HepG2 (cell line): ENCODE results near the gene NSD1. TPM values are rescaled to one million over a fixed set of nuclear protein-coding genes. Genes with fewer than 3 reads are reported as not detected.

Experiments used
- GABPB1 ChIP-seq: IDR thresholded peaks from 2 replicates; pipeline ENCODE4 v1.6.1; 2016; ENCODE audit warnings: mild to moderate bottlenecking, missing genetic modification reagents, moderate library complexity, missing compliant biosample characterization
- HES4 ChIP-seq: sonication (generic); formaldehyde crosslinking; IDR thresholded peaks from 2 replicates; pipeline ENCODE4 v1.9.0; 2021; ENCODE audit warnings: mild to moderate bottlenecking, missing genetic modification reagents, borderline replicate concordance
- LCORL ChIP-seq, 2 experiments: fragments of 450-650 bp in 1 of 2; sonication (generic) in 1 of 2; formaldehyde crosslinking in 1 of 2; IDR thresholded peaks; 2 replicates each; pipeline versions ENCODE4 v1.5.0 to v1.6.1; 2017 to 2020; ENCODE audit warnings: antibody characterized with exemption in 1 of 2, missing genetic modification reagents in 1 of 2
- MYNN ChIP-seq: sonication (generic); formaldehyde crosslinking; IDR thresholded peaks from 2 replicates; pipeline ENCODE4 v1.4.0; 2020; ENCODE audit warnings: mild to moderate bottlenecking, low read depth, missing genetic modification reagents
- NCOA5 ChIP-seq: sonication (generic); formaldehyde crosslinking; IDR thresholded peaks from 2 replicates; pipeline ENCODE4 v1.4.0; 2020; ENCODE audit warnings: missing genetic modification reagents
- PCBP2 ChIP-seq: fragments of 200-400 bp; formaldehyde crosslinking; optimal IDR thresholded peaks from 2 replicates; pipeline ENCODE3; 2018; ENCODE audit warnings: low read length, low read depth; ENCODE audit not compliant: poor library complexity, severe bottlenecking
- PRPF4 ChIP-seq: fragments of 200-400 bp; formaldehyde crosslinking; IDR thresholded peaks from 2 replicates; pipeline ENCODE4 v1.6.1; 2016; ENCODE audit warnings: low read length, low read depth; ENCODE audit not compliant: poor library complexity, severe bottlenecking
- RBM39 ChIP-seq: fragments of 200-400 bp; formaldehyde crosslinking; IDR thresholded peaks from one replicate; pipeline ENCODE4 v1.6.1; 2018; ENCODE audit warnings: antibody characterized with exemption, mild to moderate bottlenecking, low read depth, low read length; ENCODE audit not compliant: poor library complexity, severe bottlenecking
- RFXAP ChIP-seq: sonication (generic); formaldehyde crosslinking; IDR thresholded peaks from 2 replicates; pipeline ENCODE4 v1.4.0; 2020; ENCODE audit warnings: missing genetic modification reagents, borderline replicate concordance
- SP140L ChIP-seq: sonication (generic); formaldehyde crosslinking; IDR thresholded peaks from 2 replicates; pipeline ENCODE4 v1.4.0; 2020; ENCODE audit warnings: missing genetic modification reagents, borderline replicate concordance
- TSC22D2 ChIP-seq: sonication (generic); formaldehyde crosslinking; IDR thresholded peaks from 2 replicates; pipeline ENCODE4 v1.5.1; 2020; ENCODE audit warnings: missing genetic modification reagents, mild to moderate bottlenecking, borderline replicate concordance
- YEATS2 ChIP-seq: sonication (generic); formaldehyde crosslinking; IDR thresholded peaks from 2 replicates; pipeline ENCODE4 v1.4.0; 2020; ENCODE audit warnings: missing genetic modification reagents, borderline replicate concordance
- ZNF143 ChIP-seq: sonication (generic); formaldehyde crosslinking; IDR thresholded peaks from 2 replicates; pipeline ENCODE4 v1.4.0; 2020; ENCODE audit warnings: missing genetic modification reagents
- ZNF3 ChIP-seq: IDR thresholded peaks from 2 replicates; pipeline ENCODE4 v1.7.0; 2017; ENCODE audit warnings: inconsistent platforms
- ZNF335 ChIP-seq: sonication (generic); formaldehyde crosslinking; IDR thresholded peaks from 2 replicates; pipeline ENCODE4 v1.4.0; 2020; ENCODE audit warnings: missing genetic modification reagents
- ZNF350 ChIP-seq: sonication (generic); formaldehyde crosslinking; IDR thresholded peaks from 2 replicates; pipeline ENCODE4 v1.4.0; 2020; ENCODE audit warnings: mild to moderate bottlenecking, low read depth, missing genetic modification reagents, borderline replicate concordance
- ZNF552 ChIP-seq: sonication (generic); formaldehyde crosslinking; IDR thresholded peaks from 2 replicates; pipeline ENCODE4 v1.9.0; 2022; ENCODE audit warnings: missing genetic modification reagents, mild to moderate bottlenecking, borderline replicate concordance
- ZNF598 ChIP-seq: sonication (generic); formaldehyde crosslinking; IDR thresholded peaks from 2 replicates; pipeline ENCODE4 v1.5.1; 2020; ENCODE audit warnings: mild to moderate bottlenecking, missing genetic modification reagents, borderline replicate concordance
- ZNF713 ChIP-seq: sonication (generic); formaldehyde crosslinking; IDR thresholded peaks from 2 replicates; pipeline ENCODE4 v1.4.0; 2020; ENCODE audit warnings: mild to moderate bottlenecking, missing genetic modification reagents
- ZNF776 ChIP-seq: sonication (generic); formaldehyde crosslinking; IDR thresholded peaks from 2 replicates; pipeline ENCODE4 v1.4.0; 2020; ENCODE audit warnings: mild to moderate bottlenecking, missing genetic modification reagents
- polyA plus RNA-seq, 8 experiments: library from polyadenylated mRNA; depleted of rRNA in 3 of 8; stranded (reverse) in 7 of 8; unstranded in 1 of 8; fragments of >200 nt; fragmentation: Illumina TruSeq in 4 of 8; extraction: Trizol in 4 of 8; gene quantifications; 2 replicates each; pipeline versions ENCODE4 v1.2.1 to v1.2.3, GENCODE V29; 2011 to 2016; ENCODE audit warnings: low read depth in 4 of 8, missing spikeins in 1 of 8, mixed read lengths in 1 of 8; ENCODE audit not compliant: insufficient read depth in 1 of 8
- total RNA-seq, 5 experiments: library from RNA; depleted of rRNA; stranded (reverse); fragments of >200 nt; fragmentation: Illumina TruSeq; extraction: Trizol; gene quantifications; 2 replicates each; pipeline ENCODE4 v1.2.3, GENCODE V29; 2016; ENCODE audit warnings: low read depth in 1 of 5
- TF ChIP-seq, protein P1 (sequence below): sonication (generic); formaldehyde crosslinking; IDR thresholded peaks from 2 replicates; pipeline ENCODE4 v1.4.0; 2020; ENCODE audit warnings: mild to moderate bottlenecking, missing genetic modification reagents
- TF ChIP-seq, protein P2 (sequence below): sonication (generic); formaldehyde crosslinking; IDR thresholded peaks from 2 replicates; pipeline ENCODE4 v1.5.0; 2020; ENCODE audit warnings: mild to moderate bottlenecking, missing genetic modification reagents, moderate library complexity
- TF ChIP-seq, protein P3 (sequence below): sonication (generic); formaldehyde crosslinking; IDR thresholded peaks from 2 replicates; pipeline ENCODE4 v1.5.0; 2020; ENCODE audit warnings: missing genetic modification reagents
- TF ChIP-seq, protein P4 (sequence below): sonication (generic); formaldehyde crosslinking; IDR thresholded peaks from 2 replicates; pipeline ENCODE4 v1.5.0; 2020; ENCODE audit warnings: missing genetic modification reagents, mild to moderate bottlenecking, borderline replicate concordance

NSD1 gene
- total and polyA plus RNA-seq, 2 of the 13 experiments (the other 11 are each of a cell fraction or from before 2014, with no cell fraction given), result 0.01 to 0.09 TPM

DNA sequence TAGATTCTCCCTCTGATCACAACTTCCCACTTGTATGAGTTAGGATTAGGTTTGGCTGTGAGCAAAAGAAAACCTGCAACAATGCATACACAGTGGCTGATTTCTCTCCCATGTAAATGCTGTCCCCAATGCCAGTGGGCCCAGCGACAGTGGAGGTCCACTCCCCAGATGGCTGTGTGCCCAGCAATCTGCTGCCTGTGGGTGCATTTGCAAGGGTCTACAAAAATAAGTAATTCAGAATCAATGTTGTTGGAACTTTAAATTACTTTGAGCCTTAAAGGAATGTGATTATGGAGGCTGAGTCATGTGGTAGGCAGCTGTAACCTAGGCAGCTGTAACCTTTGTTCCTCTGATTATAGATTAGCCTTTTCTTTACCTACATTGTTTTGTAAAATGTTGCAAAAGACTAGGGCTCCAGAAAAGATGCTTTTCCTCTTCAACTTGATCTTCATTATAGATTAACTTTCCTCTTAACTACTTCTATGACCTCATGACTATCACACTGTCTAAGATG lies 192.4 kb downstream of the NSD1 start (continued):
- TF ChIP-seq, protein P1, sequence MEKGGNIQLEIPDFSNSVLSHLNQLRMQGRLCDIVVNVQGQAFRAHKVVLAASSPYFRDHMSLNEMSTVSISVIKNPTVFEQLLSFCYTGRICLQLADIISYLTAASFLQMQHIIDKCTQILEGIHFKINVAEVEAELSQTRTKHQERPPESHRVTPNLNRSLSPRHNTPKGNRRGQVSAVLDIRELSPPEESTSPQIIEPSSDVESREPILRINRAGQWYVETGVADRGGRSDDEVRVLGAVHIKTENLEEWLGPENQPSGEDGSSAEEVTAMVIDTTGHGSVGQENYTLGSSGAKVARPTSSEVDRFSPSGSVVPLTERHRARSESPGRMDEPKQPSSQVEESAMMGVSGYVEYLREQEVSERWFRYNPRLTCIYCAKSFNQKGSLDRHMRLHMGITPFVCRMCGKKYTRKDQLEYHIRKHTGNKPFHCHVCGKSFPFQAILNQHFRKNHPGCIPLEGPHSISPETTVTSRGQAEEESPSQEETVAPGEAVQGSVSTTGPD (CRISPR knock-in tag), result no peak
- no peak for TF ChIP-seq MYNN (CRISPR knock-in tag)
- peak; percentile 39; the same call in 1 of the 2 replicates for TF ChIP-seq ZNF350 (CRISPR knock-in tag)
- TF ChIP-seq ZNF552 (CRISPR knock-in tag), result no peak
- no peak for TF ChIP-seq NCOA5 (CRISPR knock-in tag)
- TF ChIP-seq PCBP2, result no peak
- TF ChIP-seq LCORL (IDR thresholded peaks at IDR 0.05), result no peak
- TF ChIP-seq LCORL (CRISPR knock-in tag; IDR thresholded peaks at IDR 0.05), result peak; percentile 60
- no peak for TF ChIP-seq HES4
- TF ChIP-seq ZNF713 (CRISPR knock-in tag), result no peak
- TF ChIP-seq ZNF335 (CRISPR knock-in tag), result no peak
- TF ChIP-seq ZNF3, result no peak
- TF ChIP-seq ZNF776, result no peak
- TF ChIP-seq, protein P2, sequence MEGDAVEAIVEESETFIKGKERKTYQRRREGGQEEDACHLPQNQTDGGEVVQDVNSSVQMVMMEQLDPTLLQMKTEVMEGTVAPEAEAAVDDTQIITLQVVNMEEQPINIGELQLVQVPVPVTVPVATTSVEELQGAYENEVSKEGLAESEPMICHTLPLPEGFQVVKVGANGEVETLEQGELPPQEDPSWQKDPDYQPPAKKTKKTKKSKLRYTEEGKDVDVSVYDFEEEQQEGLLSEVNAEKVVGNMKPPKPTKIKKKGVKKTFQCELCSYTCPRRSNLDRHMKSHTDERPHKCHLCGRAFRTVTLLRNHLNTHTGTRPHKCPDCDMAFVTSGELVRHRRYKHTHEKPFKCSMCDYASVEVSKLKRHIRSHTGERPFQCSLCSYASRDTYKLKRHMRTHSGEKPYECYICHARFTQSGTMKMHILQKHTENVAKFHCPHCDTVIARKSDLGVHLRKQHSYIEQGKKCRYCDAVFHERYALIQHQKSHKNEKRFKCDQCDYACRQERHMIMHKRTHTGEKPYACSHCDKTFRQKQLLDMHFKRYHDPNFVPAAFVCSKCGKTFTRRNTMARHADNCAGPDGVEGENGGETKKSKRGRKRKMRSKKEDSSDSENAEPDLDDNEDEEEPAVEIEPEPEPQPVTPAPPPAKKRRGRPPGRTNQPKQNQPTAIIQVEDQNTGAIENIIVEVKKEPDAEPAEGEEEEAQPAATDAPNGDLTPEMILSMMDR (CRISPR knock-in tag), result no peak
- TF ChIP-seq RBM39, result no peak
- no peak for TF ChIP-seq ZNF143 (CRISPR knock-in tag)
- TF ChIP-seq GABPB1 (CRISPR knock-in tag), result no peak
- no peak for TF ChIP-seq YEATS2
- no peak for TF ChIP-seq ZNF598 (CRISPR knock-in tag)
- TF ChIP-seq PRPF4, result no peak
- TF ChIP-seq SP140L (CRISPR knock-in tag), result no peak
- TF ChIP-seq, protein P3, sequence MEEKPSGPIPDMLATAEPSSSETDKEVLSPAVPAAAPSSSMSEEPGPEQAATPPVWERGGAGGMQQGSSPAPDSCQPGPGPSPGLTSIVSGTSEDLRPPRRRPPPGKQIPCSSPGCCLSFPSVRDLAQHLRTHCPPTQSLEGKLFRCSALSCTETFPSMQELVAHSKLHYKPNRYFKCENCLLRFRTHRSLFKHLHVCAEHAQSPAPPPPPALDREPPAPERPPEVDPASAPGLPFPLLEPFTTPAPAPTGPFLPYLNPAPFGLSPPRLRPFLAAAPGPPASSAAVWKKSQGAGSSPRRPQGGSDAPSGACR, result peak; percentile 39; the same call in 1 of the 2 replicates
- TF ChIP-seq TSC22D2 (CRISPR knock-in tag), result no peak
- no peak for TF ChIP-seq RFXAP (CRISPR knock-in tag)
- TF ChIP-seq, protein P4, sequence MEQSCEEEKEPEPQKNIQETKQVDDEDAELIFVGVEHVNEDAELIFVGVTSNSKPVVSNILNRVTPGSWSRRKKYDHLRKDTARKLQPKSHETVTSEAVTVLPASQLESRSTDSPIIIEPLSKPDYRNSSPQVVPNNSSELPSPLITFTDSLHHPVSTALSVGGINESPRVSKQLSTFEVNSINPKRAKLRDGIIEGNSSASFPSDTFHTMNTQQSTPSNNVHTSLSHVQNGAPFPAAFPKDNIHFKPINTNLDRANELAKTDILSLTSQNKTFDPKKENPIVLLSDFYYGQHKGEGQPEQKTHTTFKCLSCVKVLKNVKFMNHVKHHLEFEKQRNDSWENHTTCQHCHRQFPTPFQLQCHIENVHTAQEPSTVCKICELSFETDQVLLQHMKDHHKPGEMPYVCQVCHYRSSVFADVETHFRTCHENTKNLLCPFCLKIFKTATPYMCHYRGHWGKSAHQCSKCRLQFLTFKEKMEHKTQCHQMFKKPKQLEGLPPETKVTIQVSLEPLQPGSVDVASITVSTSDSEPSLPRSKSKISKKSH (CRISPR knock-in tag), result no peak
